ENCODE results near the gene MINDY3.

MINDY3 gene

GRCh38 chr10:15748126-15748525 is 112.2 kb downstream of the MINDY3 start:
- H3K4me3 ChIP-seq (ENCODE audit: low read length): no peak overlapping the region
- no peak for DNase-seq (ENCODE audit: low read depth)
- no peak for TF ChIP-seq CTCF (IDR thresholded peaks at IDR 0.05; ENCODE audit: insufficient read depth, low read depth, low read length, missing control alignments)

GRCh38 chr10:15747632-15748031 is 112.7 kb downstream of the MINDY3 start:
- no peak for DNase-seq (ENCODE audit: low read depth)
- H3K4me3 ChIP-seq (ENCODE audit: low read length): no peak overlapping the region
- no peak for TF ChIP-seq CTCF (IDR thresholded peaks at IDR 0.05; ENCODE audit: insufficient read depth, low read depth, low read length, missing control alignments)

GRCh38 chr10:15745751-15746150 is 114.6 kb downstream of the MINDY3 start:
- DNase-seq (ENCODE audit: low read depth): no peak
- no peak for TF ChIP-seq CTCF (IDR thresholded peaks at IDR 0.05; ENCODE audit: insufficient read depth, low read depth, low read length, missing control alignments)

GRCh38 chr10:15744217-15744865 is 116.0 kb downstream of the MINDY3 start:
- H3K4me3 ChIP-seq (ENCODE audit: low read length): no peak overlapping the region
- TF ChIP-seq CTCF (IDR thresholded peaks at IDR 0.05; ENCODE audit: insufficient read depth, low read depth, low read length, missing control alignments): peak; percentile 53
- peak; percentile 66 for DNase-seq (ENCODE audit: low read depth)

More at GRCh38 chr10:15745751-15746150, 114.6 kb downstream of the MINDY3 start:
- H3K4me3 ChIP-seq (ENCODE audit: low read length): no peak overlapping the region

DNA sequence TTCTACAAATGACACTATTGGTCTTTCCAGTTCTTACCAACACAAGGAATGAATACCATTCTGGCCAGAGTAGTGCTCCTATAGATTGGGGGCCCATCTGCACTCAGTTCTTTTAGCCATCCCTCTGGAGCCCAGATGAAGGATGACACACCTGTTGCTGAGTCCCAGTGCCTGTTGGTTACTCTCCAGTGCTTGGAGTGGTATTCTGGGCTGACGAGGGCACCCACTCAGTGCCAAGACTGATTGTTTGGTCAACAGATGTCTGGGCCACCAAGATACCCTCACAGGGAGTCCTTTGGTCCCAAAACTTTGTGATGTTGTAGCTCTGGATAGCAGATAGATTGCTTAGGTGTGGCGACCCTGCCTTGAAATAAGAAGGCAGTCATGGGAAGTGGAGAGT is 116.9 kb downstream of the MINDY3 start:
- H3K4me3 ChIP-seq (ENCODE audit: low read length): no peak overlapping the region
- no peak for TF ChIP-seq CTCF (IDR thresholded peaks at IDR 0.05; ENCODE audit: insufficient read depth, low read depth, low read length, missing control alignments)
- DNase-seq (ENCODE audit: low read depth): no peak

DNA sequence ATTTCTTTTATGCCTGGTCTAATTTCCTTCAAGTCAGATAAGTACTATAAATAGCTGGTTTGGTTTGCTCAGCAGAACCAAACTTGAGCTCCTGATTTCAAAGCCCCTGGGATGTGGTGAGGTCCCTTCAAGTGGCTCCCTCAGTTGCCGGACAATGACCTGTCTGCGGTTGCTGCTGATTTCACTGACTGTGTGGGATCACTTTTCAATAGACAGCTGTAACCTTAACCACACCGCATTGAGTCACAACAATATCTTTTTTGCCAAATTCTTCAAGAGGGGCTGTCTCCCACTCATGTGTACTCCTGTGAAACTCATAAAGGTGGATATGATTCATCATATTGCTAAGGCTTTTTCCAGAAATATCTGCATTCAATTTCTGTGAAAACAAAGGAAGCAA is 117.5 kb downstream of the MINDY3 start:
- DNase-seq (ENCODE audit: low read depth): no peak
- TF ChIP-seq CTCF (IDR thresholded peaks at IDR 0.05; ENCODE audit: insufficient read depth, low read depth, low read length, missing control alignments): no peak
- no peak overlapping the region for H3K4me3 ChIP-seq (ENCODE audit: low read length)

DNA sequence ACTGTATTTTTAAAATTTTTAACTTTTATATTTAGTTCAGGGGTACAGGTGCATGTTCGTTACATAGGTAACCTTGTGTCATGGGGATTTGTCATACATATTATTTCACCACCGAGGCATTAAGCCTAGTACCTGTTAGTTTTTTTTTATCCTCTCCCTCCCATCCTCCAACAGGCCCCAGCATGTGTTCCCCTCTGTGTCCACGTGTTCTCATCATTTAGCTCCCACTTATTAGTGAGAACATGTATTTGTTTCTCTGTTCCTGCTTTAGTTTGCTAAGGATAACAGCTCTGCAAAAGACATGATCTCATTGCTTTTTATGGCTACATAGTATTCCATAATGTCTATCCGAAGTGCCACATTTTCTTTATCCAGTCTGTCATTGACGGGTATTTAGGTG is 118.2 kb downstream of the MINDY3 start:
- no peak for TF ChIP-seq CTCF (IDR thresholded peaks at IDR 0.05; ENCODE audit: insufficient read depth, low read depth, low read length, missing control alignments)
- DNase-seq (ENCODE audit: low read depth): no peak

More for the DNA sequence above, 118.2 kb downstream of the MINDY3 start:
- no peak overlapping the region for H3K4me3 ChIP-seq (ENCODE audit: low read length)
